ENCODE results near the gene BOC. TPM values are rescaled to one million over a fixed set of nuclear protein-coding genes. Genes with fewer than 3 reads are reported as not detected.

The BOC gene
- total RNA-seq, 2 donors from 2014 or later = 1.9 to 9.8 TPM

DNA sequence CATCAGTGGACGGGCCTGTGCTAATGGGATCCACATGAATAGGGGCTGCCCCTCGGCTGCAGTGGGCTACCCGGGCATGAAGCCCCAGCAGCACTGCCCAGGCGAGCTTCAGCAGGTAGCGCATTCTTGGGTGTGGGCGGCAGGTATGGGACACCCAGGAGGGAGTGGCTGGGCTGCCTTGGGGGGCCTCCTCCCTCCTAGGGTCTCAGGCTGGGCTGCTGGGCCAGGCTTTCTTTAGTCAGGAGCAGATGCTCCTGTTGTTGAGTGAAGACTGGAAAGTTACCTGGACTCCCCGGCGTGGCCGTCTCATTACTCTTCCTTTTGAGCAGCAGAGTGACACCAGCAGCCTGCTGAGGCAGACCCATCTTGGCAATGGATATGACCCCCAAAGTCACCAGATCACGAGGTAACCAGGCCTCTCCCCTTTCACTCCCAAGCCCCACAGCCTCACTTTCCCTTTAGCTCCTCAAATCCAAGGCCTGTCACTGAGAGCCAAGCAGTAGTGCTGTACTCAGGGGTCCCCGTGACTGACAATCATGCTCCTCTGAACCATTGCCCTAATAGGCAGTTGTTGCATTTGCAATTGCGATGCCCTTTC lies 73.2 kb downstream of the BOC start:
- no peak for DNase-seq
- TF ChIP-seq, protein P1, sequence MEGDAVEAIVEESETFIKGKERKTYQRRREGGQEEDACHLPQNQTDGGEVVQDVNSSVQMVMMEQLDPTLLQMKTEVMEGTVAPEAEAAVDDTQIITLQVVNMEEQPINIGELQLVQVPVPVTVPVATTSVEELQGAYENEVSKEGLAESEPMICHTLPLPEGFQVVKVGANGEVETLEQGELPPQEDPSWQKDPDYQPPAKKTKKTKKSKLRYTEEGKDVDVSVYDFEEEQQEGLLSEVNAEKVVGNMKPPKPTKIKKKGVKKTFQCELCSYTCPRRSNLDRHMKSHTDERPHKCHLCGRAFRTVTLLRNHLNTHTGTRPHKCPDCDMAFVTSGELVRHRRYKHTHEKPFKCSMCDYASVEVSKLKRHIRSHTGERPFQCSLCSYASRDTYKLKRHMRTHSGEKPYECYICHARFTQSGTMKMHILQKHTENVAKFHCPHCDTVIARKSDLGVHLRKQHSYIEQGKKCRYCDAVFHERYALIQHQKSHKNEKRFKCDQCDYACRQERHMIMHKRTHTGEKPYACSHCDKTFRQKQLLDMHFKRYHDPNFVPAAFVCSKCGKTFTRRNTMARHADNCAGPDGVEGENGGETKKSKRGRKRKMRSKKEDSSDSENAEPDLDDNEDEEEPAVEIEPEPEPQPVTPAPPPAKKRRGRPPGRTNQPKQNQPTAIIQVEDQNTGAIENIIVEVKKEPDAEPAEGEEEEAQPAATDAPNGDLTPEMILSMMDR (IDR thresholded peaks at IDR 0.05) = no peak
- H3K27ac ChIP-seq = no peak overlapping the region
- intact Hi-C loops (cut with DNase I) = loop anchor here (5.0 kb wide), 1 partner anchor 147 kb away; no protein-coding TSS in a partner anchor
- H3K36me3 ChIP-seq = no peaks in the 10 kb centered on the region
- no peaks in the 10 kb centered on the region for H3K4me1 ChIP-seq
- H3K9ac ChIP-seq (ENCODE audit: low read depth in 2 of 2, low read length in 2 of 2) = no peak overlapping the region
- H3K27me3 ChIP-seq = no peaks in the 10 kb centered on the region
- no peaks in the 10 kb centered on the region for H3K9me3 ChIP-seq
- H3K4me3 ChIP-seq = no peak overlapping the region

DNA sequence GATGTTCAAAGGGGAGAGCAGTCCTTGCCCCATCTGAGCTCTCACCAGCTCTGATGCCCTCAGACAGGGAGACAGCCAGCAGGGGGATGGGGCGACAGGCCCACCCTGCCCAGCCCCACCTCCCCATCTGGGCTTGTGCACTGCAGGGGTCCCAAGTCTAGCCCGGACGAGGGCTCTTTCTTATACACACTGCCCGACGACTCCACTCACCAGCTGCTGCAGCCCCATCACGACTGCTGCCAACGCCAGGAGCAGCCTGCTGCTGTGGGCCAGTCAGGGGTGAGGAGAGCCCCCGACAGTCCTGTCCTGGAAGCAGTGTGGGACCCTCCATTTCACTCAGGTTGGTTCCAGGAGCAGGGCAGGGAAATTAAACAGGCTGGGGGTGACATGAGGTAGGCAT lies 73.9 kb downstream of the BOC start:
- H3K36me3 ChIP-seq = no peaks in the 10 kb centered on the region
- no peak overlapping the region for H3K4me3 ChIP-seq
- TF ChIP-seq, protein P1 (IDR thresholded peaks at IDR 0.05) = no peak
- H3K27ac ChIP-seq = no peak overlapping the region
- intact Hi-C loops (cut with DNase I) = no loop called here
- H3K9me3 ChIP-seq = no peaks in the 10 kb centered on the region
- no peak overlapping the region for H3K9ac ChIP-seq (ENCODE audit: low read depth in 2 of 2, low read length in 2 of 2)
- H3K27me3 ChIP-seq = no peaks in the 10 kb centered on the region
- H3K4me1 ChIP-seq = no peaks in the 10 kb centered on the region
- DNase-seq = no peak

DNA sequence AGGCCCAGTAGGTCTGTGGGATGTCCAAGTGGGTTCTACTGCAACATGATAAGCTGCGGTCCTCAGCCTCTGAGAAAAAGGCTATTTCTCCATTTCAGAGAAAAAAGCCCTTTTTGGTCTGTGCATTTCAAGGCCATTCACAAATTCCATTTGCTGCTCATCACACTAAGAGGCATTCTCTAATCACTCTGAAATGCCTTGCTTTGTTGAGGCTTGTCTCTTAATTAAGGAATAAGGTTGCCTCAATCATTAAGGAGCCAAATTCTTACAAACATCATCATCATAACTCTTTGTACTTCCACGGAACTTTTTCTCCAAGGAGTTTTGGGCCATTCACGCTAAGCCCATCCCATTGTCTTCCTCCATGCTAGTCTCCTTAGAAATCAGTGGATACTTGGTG lies 74.4 kb downstream of the BOC start:
- TF ChIP-seq, protein P1 (IDR thresholded peaks at IDR 0.05) = no peak
- DNase-seq = no peak
- Histone ChIP-seq H3K4me1 (no peaks in the 10 kb centered on the region), H3K36me3 (no peaks in the 10 kb centered on the region), H3K9me3 (no peaks in the 10 kb centered on the region), H3K9ac (ENCODE audit: low read depth in 2 of 2, low read length in 2 of 2) (no peak overlapping the region), H3K4me3 (no peak overlapping the region), H3K27ac (no peak overlapping the region), H3K27me3 (no peaks in the 10 kb centered on the region)
- intact Hi-C loops (cut with DNase I) = loop anchor here (2.0 kb wide), 1 partner anchor 231 kb away; no protein-coding TSS in a partner anchor

DNA sequence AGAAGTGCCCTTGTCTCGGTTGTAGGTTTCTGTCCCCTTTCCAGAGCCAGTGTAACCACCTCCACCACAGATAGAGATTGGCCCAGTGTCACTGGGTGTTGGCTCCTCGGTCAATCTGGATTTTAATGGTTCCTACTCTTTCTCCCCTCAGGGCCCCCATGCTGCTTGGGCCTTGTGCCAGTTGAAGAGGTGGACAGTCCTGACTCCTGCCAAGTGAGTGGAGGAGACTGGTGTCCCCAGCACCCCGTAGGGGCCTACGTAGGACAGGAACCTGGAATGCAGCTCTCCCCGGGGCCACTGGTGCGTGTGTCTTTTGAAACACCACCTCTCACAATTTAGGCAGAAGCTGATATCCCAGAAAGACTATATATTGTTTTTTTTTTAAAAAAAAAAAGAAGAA lies 75.2 kb downstream of the BOC start:
- Histone ChIP-seq H3K4me1 (no peaks in the 10 kb centered on the region), H3K27ac (no peak overlapping the region)
- intact Hi-C loops (cut with DNase I) = loop anchor here (2.0 kb wide), 1 partner anchor 232 kb away; no protein-coding TSS in a partner anchor

DNA sequence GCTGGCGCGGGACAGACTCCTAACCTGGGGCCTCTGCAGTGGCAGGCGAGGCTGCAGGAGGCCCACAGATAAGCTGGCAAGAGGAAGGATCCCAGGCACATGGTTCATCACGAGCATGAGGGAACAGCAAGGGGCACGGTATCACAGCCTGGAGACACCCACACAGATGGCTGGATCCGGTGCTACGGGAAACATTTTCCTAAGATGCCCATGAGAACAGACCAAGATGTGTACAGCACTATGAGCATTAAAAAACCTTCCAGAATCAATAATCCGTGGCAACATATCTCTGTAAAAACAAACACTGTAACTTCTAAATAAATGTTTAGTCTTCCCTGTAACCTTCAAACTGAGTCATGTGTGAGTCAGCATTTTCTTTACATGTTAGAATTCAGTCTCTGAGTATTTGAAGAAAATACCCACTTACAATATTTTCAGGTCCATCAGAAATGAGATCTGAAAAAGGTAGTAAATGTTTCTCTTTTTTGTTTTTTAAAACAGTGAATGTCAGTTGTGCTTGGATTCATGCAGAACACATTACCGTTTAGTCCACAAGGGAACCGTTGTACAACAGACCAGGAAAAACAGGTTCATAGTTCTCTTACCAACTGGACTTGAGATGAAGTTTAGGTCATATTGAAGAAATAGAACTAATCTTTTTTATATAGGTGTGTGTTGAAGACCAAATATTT lies 75.9 kb downstream of the BOC start:
- Histone ChIP-seq H3K4me1 (no peaks in the 10 kb centered on the region), H3K4me3 (no peak overlapping the region), H3K27ac (no peak overlapping the region), H3K9me3 (no peaks in the 10 kb centered on the region), H3K36me3 (no peaks in the 10 kb centered on the region), H3K27me3 (no peaks in the 10 kb centered on the region), H3K9ac (ENCODE audit: low read depth in 2 of 2, low read length in 2 of 2) (no peak overlapping the region)
- intact Hi-C loops (cut with DNase I) = loop anchor here (2.0 kb wide), 1 partner anchor 232 kb away; no protein-coding TSS in a partner anchor
- no peak for DNase-seq
- TF ChIP-seq, protein P1 (IDR thresholded peaks at IDR 0.05) = no peak

More for the DNA sequence above, 75.2 kb downstream of the BOC start:
- TF ChIP-seq, protein P1 (IDR thresholded peaks at IDR 0.05) = no peak
- Histone ChIP-seq H3K4me3 (no peak overlapping the region), H3K9me3 (no peaks in the 10 kb centered on the region), H3K36me3 (no peaks in the 10 kb centered on the region), H3K27me3 (no peaks in the 10 kb centered on the region), H3K9ac (ENCODE audit: low read depth in 2 of 2, low read length in 2 of 2) (no peak overlapping the region)
- DNase-seq = no peak

Measured in colonic mucosa (tissue), 4 donors.